OCI-LY1 (cell line): ENCODE results near the gene HNRNPA2B1.

ENCODE experiments used
- H2AFZ ChIP-seq: fragments of 200-600 bp; sonication (generic), shearing (Covaris generic); 2 replicates; pipeline ENCODE4 v1.6.0; 2014; ENCODE audit warnings: antibody characterized with exemption, mild to moderate bottlenecking, low read length
- H3F3A ChIP-seq: fragments of 200-600 bp; sonication (generic), shearing (Covaris generic); 2 replicates; pipeline ENCODE4 v1.6.0; 2014; ENCODE audit warnings: mild to moderate bottlenecking, antibody characterized with exemption, low read length, moderate library complexity; ENCODE audit not compliant: insufficient read depth
- H3K27ac ChIP-seq: fragments of 200-600 bp; sonication (generic); 2 replicates; pipeline ENCODE4 v1.5.1; 2014; ENCODE audit warnings: low read length, mixed run types, mild to moderate bottlenecking, low read depth; ENCODE audit not compliant: poor library complexity, severe bottlenecking
- H3K27me3 ChIP-seq: fragments of 200-600 bp; sonication (generic); 2 replicates; pipeline ENCODE4 v1.6.0; 2014; ENCODE audit warnings: antibody characterized with exemption, mild to moderate bottlenecking, low read length, moderate library complexity; ENCODE audit not compliant: insufficient read depth
- H3K36me3 ChIP-seq: fragments of 200-600 bp; sonication (generic); 2 replicates; pipeline ENCODE4 v1.6.1; 2014; ENCODE audit warnings: mild to moderate bottlenecking, antibody characterized with exemption, low read length, moderate library complexity, mixed read lengths; ENCODE audit not compliant: insufficient read depth
- H3K4me1 ChIP-seq: fragments of 200-600 bp; sonication (generic); 2 replicates; pipeline ENCODE4 v1.5.1; 2014; ENCODE audit warnings: mild to moderate bottlenecking, low read length, moderate library complexity; ENCODE audit not compliant: insufficient read depth, severe bottlenecking
- H3K4me2 ChIP-seq: fragments of 200-600 bp; sonication (generic), shearing (Covaris generic); 2 replicates; pipeline ENCODE4 v1.6.1; 2014; ENCODE audit warnings: low read length
- H3K4me3 ChIP-seq: fragments of 200-600 bp; sonication (generic); 2 replicates; pipeline ENCODE4 v1.5.1; 2014; ENCODE audit warnings: low read length, low read depth, mild to moderate bottlenecking, mixed read lengths; ENCODE audit not compliant: poor library complexity, severe bottlenecking
- H3K79me2 ChIP-seq: fragments of 200-600 bp; shearing (Covaris generic); 2 replicates; pipeline ENCODE4 v1.6.1; 2016; ENCODE audit warnings: mixed run types, low read length, mixed read lengths; ENCODE audit not compliant: insufficient read depth
- H3K9ac ChIP-seq: fragments of 200-600 bp; sonication (generic), shearing (Covaris generic); 2 replicates; pipeline ENCODE4 v1.6.1; 2014; ENCODE audit warnings: mild to moderate bottlenecking, low read length, mixed read lengths
- H3K9me2 ChIP-seq: fragments of 200-600 bp; sonication (generic), shearing (Covaris generic); 2 replicates; pipeline ENCODE4 v1.6.1; 2014; ENCODE audit warnings: low read depth, mild to moderate bottlenecking, low read length, mixed read lengths
- H3K9me3 ChIP-seq: fragments of 200-600 bp; shearing (Covaris generic); 2 replicates; pipeline ENCODE4 v1.6.1; 2014; ENCODE audit warnings: low read length, mixed read lengths
- H4K20me1 ChIP-seq: fragments of 200-600 bp; sonication (generic), shearing (Covaris generic); 2 replicates; pipeline ENCODE4 v1.6.0; 2016; ENCODE audit warnings: mild to moderate bottlenecking, low read length; ENCODE audit not compliant: insufficient read depth
- EZH2 ChIP-seq: fragments of 200-600 bp; sonication (generic), shearing (Covaris generic); IDR thresholded peaks from 2 replicates; pipeline ENCODE4 v1.8.0; 2017; ENCODE audit warnings: borderline replicate concordance, mixed run types, mild to moderate bottlenecking, antibody characterized with exemption, low read length, moderate library complexity, mixed read lengths
- TF ChIP-seq, protein P1 (sequence below): fragments of 200-600 bp; sonication (generic), shearing (Covaris generic); IDR thresholded peaks from 2 replicates; pipeline ENCODE4 v1.5.1; 2017; ENCODE audit warnings: mild to moderate bottlenecking, antibody characterized with exemption, low read length, moderate library complexity, mixed read lengths

Gene HNRNPA2B1

DNA sequence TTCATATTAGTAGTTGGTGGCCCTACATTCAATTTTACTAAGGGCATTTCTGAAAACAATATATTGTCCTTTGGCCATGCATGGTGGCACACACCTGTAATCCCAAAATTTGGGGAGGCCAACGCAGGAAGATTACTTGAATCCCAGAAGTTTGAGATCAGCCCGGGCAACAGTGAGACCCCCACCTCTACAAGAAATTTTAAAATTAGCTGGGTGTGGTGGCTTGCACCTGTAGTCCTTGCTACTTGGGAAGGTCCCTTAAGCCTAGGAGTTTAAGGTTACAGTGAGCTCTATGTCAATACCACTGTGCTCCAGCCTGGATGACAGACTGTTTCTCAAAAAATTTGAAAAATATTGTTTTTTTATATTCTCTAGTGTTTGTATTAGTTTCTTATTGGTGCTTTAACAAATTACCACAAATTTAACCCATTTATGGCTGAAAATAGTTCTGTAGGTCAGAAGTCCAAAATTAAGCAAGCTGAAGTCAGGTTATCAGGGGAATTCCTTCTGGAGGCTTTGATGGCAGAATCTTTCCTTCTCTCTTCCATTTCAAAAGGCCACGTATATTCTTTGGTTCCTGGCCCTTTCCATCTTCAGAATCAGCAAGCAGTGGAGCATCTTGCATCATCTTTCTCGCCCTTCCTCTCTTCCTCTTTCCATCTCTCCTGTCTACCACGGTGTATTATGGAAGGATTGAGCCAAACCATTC is 13.4 kb upstream of the HNRNPA2B1 start:
- Histone ChIP-seq H3K4me2 (no peak overlapping the region), H3F3A (peaks cover 24% of the 10 kb centered on the region), H3K79me2 (no peaks in the 10 kb centered on the region), H3K27me3 (no peaks in the 10 kb centered on the region), H3K4me1 (no peaks in the 10 kb centered on the region), H4K20me1 (no peaks in the 10 kb centered on the region), H3K27ac (no peak overlapping the region), H3K36me3 (peaks cover 48% of the 10 kb centered on the region), H2AFZ (no peak overlapping the region), H3K9me2 (no peaks in the 10 kb centered on the region), H3K4me3 (no peak overlapping the region), H3K9ac (no peak overlapping the region), H3K9me3 (no peaks in the 10 kb centered on the region)
- TF ChIP-seq EZH2: no peak
- TF ChIP-seq, protein P1, sequence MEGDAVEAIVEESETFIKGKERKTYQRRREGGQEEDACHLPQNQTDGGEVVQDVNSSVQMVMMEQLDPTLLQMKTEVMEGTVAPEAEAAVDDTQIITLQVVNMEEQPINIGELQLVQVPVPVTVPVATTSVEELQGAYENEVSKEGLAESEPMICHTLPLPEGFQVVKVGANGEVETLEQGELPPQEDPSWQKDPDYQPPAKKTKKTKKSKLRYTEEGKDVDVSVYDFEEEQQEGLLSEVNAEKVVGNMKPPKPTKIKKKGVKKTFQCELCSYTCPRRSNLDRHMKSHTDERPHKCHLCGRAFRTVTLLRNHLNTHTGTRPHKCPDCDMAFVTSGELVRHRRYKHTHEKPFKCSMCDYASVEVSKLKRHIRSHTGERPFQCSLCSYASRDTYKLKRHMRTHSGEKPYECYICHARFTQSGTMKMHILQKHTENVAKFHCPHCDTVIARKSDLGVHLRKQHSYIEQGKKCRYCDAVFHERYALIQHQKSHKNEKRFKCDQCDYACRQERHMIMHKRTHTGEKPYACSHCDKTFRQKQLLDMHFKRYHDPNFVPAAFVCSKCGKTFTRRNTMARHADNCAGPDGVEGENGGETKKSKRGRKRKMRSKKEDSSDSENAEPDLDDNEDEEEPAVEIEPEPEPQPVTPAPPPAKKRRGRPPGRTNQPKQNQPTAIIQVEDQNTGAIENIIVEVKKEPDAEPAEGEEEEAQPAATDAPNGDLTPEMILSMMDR: no peak

DNA sequence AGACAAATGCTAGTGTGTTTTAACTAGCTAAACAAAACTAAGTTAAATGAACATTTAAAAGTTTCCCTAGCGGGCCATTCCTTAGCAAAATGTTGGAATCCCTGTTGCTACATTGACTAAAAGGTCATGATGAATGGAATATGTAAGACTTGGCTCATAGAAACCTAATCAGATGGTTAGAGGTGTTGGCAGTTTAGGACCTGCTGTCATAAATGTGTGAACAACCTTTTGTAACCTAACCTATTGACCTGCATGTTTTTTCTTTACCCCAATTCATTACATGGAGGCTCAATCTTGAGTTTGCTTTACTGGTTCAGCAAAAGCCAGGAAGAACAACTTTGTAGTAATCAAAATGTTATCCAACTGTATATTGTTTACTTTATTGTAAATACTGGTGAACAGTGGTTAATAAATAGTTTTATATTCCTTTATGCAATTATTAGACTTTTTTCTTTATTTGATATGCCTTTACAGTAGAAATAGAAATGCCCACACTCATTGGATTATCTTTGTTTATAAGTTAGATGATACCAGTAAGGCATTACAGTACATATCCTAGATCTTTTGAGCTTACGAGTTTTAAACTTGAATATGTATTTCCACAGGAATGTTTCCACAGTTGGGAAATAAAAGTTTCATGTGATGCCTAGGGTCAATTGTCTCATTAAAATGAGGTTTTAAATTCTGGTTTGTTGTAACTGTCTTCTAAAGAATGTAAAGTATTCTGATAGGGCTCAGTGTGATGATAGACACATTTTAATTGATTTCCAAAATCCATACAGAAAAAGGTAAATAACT is 12.6 kb upstream of the HNRNPA2B1 start:
- Histone ChIP-seq H3K36me3 (peaks cover 56% of the 10 kb centered on the region), H3K79me2 (no peaks in the 10 kb centered on the region), H2AFZ (no peak overlapping the region), H3F3A (peaks cover 24% of the 10 kb centered on the region), H4K20me1 (no peaks in the 10 kb centered on the region), H3K4me1 (no peaks in the 10 kb centered on the region), H3K4me2 (no peak overlapping the region), H3K9ac (no peak overlapping the region), H3K27ac (no peak overlapping the region), H3K9me3 (no peaks in the 10 kb centered on the region), H3K27me3 (no peaks in the 10 kb centered on the region), H3K9me2 (no peaks in the 10 kb centered on the region), H3K4me3 (no peak overlapping the region)
- TF ChIP-seq, protein P1: no peak
- TF ChIP-seq EZH2: no peak

DNA sequence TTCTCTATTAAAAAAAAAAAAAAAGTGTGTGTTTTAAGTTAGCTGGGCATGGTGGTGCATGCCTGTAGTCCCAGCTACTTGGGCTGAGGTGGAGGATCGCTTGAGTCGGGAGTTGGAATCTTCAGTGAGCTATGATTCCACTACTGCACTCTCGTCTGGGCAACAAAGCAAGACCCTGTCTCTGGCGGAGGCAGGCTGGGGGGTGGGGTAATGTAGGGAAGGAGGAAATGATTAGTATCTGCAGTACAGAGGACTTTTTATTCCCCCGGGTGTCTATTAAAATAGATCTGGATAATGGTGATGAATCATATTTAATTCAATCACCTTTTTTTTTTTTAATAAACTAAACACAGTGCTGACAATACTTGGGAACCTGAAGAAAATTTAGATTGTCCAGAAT is 7.5 kb upstream of the HNRNPA2B1 start:
- H2AFZ ChIP-seq: no peak overlapping the region
- H3K9me3 ChIP-seq: no peaks in the 10 kb centered on the region
- no peak overlapping the region for H3K27ac ChIP-seq
- no peak overlapping the region for H3K4me3 ChIP-seq
- no peak overlapping the region for H3K9ac ChIP-seq
- peaks cover 40% of the 10 kb centered on the region for H3K79me2 ChIP-seq
- peaks cover 13% of the 10 kb centered on the region; the same call in 1 of the 2 replicates for H3F3A ChIP-seq
- TF ChIP-seq EZH2: no peak
- H3K36me3 ChIP-seq: peaks cover 99% of the 10 kb centered on the region
- H3K4me1 ChIP-seq: peaks cover 32% of the 10 kb centered on the region
- H3K4me2 ChIP-seq: no peak overlapping the region
- no peaks in the 10 kb centered on the region for H3K27me3 ChIP-seq
- H3K9me2 ChIP-seq: no peaks in the 10 kb centered on the region
- no peaks in the 10 kb centered on the region; the same call in 1 of the 2 replicates for H4K20me1 ChIP-seq
